Stimulated activated CD8-positive, alpha-beta memory T cell treated with anti-CD3 and anti-CD28 coated beads, Interleukin-4, amount 100 ng/mL, for 4 hours (primary cell): ENCODE results near the gene ADGRA1.

ENCODE experiments used
- DNase-seq, 2 donors: peaks; one replicate each; pipeline ENCODE4 v3.0.0-alpha.2; 2020; ENCODE audit warnings: low read depth in 2 of 2, low spot score in 1 of 2

The ADGRA1 gene

DNA sequence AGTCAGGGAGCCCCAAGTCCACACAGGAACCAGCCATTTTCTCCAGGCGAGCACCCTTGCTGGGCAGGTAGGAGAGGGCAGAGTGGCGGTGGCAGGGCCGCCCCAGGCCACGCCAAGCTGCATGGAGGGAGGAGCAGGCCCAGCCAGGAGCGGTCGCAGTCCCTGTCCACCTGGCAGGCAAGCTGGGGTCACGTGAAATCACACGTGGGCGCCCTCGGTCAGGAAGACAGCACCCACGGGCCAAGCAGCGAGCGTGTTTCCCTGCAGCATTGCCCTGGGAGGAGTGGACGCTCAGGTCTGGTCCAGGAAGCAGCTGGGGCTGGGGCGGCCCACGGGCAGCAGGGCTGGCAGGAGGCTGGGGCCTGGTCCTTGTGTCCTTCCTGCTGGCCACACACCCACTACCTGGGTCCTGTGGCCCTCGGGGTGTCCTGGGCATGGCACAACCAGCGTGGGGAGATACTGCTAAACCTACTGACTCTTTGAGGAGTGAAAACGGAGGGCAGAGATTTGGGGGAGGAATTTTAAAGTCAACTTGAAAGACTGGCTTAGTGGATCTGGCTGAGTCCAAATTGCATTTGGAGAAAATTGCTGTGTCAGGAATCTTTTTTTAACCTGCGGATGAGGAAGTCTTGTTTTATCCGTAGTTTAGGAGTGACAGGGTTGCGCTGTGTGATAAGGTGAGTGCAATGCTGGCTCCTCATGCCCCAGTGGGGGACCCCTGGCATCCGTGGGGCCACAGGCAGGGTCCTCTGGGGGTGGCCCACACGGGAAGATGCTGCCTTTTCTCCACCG, 12.2 kb upstream of the ADGRA1 start:
- DNase-seq = no peak

DNA sequence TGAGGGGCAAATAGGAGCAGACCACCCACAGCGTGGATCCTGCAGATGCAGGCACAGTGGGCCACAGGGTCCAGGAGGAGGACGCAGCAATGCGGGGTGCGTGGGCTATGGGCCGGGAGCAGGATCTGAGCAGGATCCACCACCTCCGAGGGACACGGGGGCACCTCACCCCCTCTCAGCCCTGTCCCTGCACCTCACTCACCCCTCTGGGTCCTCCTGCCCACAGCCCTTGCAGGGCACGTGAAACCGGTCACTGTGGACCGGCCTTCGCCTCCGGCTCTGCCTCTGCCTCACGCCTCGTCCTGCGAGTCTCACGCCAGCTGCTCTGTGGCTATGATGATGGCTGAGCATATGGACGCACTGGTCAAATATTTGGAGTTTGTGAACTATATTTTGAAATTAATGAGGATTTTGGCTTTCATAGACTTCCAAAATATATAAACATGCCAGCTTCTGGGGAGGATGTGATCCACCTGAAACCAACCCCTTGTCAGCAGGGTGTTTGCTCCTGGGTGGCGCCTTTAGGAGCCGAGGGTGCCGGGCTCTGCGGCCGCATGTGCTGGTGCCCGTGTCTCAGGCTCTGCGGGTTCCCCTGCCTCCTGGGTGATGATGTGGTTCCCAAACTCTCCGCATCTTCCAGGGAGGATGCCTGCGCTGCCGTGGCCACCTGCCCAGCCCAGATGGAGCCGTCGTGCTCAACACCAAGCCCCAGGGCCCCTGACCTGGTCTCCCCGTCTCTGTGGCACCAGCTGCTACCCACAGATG, 11.3 kb upstream of the ADGRA1 start:
- no peak for DNase-seq

DNA sequence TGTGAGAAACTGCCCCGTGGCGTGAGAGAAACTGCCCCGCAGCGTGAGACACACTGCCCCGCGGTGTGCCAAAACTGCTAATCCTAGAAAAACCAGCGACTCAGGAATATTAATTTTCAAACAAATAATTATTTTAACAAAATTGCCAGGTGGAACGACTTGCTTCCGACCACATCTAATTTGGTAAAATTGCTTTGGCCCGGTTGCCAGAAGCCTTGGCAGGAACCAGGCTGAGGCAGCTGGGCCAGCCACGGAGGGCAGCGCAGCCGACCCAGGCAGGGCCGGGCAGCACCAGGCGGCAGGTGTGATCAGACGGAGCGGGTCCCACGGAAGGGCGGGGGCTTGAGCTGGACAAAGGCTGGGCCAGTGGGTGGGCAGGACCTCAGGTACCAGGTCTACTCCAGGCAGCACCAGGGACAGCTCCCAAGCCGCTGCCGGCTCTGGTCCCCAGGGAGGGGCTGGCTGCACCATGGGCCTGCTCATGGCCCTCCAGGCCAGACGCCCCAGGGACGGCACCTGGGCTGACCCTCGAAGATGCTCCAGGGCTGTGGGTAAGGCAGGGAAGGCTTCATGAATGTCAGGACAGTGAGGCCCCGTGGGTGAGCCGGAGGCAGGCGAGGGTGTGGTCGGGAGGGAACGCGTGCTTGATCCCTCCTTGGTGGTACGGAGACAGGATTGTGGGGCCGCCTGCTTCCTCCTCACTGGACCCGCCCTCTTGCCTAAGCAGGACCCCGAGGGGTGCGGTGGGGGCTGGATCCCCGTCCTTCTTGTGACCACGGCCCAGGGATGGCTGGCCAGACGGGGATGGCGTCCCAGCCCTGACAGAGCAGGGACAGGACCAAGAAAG, 7.7 kb upstream of the ADGRA1 start:
- no peak for DNase-seq

DNA sequence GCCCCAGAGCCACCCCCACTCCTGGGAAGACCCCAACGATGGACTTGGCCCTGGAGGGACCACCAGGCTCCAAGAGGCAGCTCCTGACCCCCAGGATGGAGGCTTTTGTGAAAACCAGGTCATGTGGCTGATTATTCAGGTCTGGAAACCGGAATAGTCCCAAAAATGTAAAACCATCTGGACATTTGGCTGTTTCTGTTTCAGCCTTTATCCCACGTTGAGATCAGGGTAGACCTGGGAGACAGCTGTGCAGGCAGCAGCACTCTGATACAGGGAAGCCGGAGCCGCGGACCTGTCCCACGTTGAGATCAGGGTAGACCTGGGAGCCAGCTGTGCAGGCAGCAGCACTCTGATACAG, 7.1 kb upstream of the ADGRA1 start:
- DNase-seq = no peak

DNA sequence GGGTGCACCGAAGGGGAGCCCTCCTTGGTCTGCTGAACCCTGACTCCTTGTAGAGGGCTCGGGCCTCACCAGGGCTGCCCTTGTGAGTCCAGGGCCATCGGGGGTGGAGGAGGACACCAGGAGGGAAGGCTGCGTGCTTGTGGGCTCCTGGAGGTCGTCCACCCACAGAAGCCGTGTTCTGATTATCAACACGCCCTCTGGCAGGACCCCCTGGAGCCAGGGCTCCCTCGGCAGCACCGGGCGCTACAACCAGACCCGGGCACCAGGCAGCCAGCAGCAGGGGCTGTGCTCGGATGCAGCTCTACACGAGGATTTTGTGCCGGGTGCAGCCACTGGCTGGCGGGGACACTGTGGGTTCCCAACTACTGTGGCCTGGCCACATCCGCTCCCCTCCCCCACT, 6.1 kb upstream of the ADGRA1 start:
- DNase-seq = no peak

DNA sequence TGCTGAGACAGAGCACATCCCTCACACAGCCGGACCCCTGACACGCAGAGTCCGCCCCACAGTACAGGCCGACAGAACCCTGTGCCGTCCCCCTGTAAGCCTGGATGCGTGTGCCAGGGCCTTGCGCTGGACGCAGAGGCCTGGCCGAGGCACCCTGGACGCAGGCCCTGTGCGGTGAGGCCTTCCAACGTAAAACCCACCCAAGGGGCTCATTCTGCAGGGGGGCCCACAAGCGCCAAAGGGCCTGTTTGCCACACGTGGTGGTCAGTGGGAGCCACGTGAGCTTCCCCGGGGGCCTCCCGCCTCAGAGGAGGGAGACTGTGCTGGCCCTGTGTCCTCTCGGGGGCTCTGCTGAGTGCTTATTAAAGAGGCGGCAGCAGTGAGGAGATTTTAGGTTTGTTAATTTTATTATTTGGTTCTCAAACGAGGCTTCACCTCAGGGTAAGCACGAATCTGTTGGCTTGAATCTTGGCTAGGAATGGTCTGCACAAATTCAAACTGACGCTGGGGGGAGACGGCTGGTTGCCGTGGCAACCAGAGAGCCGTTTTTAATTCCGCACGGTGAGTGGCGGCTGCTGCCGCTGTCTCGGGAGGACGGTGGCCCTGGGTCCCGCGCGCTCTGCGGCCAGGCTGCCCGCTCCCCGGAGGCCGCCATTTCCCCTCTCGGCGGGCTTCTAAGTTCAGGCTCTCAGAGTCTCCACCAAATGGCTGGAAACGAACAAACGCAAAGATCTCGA, 4.9 kb upstream of the ADGRA1 start:
- DNase-seq = no peak

DNA sequence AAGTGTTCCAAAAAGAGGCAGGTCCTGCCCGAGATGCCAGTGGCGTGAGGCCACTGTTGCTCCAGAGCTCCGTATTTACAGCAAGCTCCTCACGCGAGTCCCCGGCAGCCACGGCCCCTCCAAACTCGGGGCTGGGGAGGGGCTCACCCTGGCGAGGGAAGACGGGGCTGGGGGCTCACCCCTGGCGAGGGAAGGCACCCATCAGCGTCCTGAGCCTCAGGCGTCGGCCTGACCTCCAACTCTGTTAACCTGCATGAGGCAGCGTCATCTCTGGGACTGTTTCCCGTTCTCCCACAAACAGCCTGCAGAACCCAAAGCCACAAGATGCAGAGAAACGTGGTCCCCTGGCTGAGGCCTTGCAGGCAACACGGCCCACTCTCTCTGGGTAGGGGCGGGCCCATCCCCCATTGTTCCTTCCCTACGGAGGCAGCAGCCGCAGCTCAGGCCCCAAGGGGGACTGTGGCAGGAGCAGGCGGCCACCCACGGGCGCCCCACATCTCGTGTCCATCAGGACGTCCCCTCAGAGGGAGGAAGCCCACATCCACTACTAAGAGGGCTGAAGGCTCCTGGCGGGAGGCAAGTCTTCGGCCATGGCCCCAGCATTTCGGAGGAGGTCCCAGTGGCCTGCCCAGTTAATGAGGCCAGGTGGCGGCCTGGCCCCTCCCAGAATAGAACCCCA, 4.2 kb upstream of the ADGRA1 start:
- no peak for DNase-seq

DNA sequence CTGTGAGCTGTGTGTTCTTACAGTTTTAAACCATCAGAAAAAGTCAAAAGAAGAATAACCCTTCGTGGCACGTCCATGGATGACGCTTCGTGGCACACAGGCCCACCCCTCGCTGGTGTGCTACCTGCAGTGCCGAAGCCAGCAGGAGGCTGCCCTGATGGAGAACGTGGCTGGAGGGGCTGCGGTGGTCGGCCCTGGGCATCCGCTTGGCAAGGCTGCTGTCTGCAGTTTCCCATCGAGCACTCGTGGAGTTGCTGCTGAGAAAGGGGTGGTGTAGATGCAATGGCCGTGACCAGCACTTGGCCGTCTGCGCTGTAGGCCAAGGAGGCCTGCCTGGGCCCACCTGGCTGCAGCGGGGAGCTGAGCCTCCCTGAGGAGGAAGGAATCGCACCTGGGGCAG, 3.2 kb upstream of the ADGRA1 start:
- DNase-seq = no peak

DNA sequence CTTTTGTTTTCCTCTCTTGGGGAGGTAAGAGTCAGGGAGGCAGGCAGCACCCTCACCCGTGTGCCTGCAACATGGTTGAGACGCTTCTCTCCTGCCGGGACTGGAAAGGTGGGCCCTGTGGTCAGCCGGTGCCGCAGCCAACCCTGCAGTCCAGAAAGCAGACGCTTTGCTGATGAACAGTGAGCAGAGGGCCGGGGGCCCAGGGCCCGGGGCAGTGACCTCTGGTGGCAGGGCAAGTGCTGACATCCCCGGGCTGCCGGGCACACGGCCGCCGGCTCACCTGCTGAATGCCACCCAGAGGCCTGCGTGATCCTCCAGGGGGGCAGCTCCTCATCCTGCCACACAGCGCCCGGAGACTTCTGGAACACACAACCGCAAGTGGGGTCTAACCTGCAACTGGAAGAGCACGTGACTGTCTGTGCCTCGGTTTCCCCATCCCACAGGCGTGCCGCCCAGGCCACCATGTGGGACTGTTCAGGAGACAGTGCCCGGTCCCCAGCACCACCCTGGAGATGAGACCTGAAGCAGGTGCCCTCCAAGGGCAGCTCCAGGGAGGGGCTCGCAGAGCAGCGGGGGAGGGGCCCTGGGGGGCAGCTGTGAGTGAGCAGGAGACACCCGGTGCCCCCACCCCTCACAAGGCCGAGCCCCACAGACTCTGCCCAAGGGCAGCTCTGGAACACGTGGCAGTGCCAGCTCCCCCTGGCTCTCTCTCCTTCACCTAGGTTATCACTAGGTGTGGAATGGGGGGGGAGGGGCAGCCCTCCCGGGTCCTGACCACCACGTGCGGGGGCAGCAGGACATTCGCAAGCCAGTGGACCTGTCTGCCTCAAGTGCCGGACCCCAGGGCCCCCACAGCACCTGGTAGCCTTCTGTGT, 2.2 kb upstream of the ADGRA1 start:
- DNase-seq = no peak

DNA sequence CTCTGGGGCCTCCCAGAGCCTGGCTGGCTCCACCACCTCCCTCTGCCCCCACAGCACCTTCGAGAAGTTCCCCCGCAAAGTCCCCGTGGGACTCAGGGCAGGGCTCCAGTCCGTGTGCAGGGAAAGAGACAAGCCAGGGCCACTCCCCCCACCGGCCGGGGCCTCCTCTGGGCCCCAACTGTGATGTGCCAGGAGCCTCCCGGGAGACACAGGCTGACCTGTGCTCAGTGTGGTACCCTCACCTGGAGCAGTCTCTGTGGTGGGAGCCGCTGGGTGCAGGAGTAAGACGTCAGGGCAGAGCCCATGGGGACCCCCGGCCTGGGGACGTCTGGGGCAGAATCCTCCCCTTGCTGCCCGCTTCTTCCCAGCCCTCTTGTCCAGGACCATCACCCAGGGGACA, 1.5 kb upstream of the ADGRA1 start:
- no peak for DNase-seq

DNA sequence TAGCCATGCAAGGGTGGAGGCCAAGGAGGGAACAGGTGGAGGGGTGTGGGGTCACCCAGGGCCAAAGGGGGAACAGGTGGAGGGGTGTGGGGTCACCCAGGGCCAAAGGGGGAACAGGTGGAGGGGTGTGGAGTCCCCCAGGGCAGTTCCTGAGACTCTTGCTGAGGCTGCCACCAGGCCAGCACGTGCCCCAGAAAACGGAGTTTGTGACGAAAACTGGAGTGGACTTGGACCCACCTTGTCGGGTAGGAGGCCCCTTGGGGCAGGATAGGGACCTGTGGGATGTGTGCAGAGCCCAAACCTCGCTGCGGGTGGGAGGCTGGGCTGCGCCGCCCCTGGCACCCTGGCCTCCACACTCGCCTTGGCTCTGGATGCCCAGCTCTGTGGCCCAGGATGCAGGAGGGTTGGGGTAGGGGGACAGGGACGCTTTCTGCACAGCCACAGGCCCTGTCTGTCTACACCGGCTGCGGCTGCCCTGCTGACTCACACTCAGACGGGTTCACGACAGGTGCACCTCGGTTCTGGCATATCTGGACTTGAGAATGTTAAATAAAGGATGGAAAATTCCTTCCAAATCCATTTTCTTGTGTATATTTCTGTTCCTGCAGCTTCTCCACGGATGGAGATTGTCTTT, 562 bp upstream of the ADGRA1 start:
- no peak for DNase-seq

DNA sequence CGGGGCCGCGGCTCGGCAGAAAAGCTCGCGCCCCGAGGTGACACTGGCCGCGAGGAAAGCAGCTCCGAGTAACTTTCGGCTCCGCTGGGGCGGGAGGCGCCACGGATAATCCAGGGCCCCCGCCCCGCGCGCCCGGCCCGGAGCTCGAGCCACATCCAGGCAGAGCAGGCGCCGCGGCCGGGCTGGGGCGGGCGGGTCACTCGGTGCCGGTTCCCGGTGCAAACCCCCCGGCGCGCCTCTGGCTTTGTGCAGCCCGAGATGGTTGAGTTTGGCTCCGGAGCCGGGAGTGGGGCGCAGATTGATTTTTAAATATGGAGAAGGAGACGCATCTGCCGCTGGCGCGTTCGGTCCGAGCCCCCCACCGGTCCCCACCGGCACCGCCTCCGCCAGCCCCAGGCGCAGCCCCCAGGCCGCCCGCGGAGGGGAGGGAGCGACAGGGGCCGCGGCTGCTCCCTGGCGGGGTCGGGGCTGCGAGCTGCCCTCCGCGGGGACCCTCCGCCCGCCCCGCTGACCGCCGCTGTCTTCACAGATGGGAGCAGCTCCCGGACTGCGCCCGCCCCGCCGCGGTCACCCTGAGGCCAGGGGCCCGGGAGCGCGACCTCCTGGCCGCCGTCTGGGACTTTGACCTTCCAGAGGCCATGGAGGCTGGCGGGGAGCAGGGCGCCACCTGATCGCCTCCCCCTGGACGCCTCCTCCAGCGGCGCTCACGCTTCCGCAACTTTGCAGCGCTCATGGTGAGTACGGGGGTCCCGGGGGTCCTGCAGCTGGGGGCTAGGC, 643 bp downstream of the ADGRA1 start:
- no peak for DNase-seq

DNA sequence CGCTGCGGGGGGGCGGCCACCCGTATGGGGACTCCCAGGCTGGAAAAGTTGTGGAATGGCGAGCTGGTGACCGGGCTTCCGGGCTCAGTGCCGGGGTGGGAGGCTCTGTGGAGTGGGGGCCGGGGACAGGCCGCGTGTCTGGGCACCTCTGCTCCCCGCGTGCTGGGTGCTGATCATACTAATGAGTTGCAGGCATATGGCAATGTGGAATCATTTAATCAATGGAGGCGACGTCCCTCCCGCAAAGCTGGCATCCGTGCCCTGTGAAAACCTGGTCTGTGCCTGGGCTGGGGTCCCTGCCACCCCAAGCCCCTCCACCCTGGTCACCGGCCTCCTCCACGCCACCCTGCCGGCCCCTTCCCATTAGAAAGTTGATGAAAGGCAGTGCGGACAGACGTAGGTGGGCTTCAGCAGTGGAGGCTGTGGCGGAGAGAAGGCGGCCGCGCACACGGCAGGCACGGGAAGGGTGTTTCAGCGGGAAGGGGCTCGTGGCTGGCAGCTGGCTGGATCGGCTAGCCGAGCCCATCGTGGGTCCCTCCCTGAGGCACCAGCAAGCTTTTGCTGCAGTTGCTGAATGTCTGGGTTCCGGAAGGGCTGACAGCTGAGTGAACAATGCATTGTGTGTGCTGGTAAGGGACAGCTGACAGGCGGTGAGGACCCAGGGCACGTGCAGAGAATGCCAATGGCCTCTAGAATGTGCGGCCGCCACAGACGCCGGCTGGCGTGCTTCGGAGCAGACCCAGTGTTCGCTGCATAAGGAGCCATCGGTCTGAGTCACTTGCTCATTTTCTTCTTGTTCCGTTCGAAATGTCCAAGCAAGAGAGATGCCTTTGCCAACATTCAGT, 1.5 kb downstream of the ADGRA1 start:
- DNase-seq = no peak

DNA sequence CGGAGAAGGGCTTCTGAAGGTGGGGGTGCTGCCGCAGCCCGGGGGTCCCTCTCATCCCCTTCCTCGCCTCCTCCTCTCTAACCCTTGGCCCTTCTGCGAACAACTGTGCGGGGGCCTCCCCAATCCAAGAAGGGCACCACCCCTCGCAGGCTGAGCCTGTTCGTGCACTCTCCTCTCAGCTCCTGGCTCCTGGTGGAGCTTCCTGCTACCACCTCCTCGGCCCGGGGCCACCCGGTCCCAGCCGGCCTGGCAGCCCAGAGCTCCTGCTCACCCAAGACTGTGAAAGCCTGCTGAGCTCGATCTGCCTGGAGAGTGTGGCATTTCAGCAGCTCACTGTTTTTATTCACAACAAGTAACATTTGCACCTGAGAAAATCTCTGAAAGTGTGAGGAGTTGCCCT, 2.4 kb downstream of the ADGRA1 start:
- no peak for DNase-seq

DNA sequence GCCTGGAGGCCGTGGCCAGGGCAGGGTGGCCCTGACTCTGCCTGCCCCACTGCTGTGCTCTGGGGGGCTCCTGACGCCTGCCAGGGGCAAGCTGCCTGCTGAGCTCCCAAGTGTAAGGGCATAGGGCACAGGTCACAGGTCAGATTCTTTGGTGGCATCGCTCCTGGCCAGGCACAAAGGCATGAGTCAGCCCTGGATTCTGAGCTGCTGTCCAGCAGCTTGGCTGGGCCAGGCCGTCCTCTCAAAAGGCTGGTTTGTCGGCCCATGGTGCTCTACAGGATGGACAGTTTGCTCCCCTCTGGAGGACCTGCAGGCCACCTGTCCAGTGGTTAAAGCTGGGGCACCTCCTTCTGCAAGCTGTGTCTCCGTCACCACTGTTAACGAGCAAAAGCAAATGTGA, 2.9 kb downstream of the ADGRA1 start:
- DNase-seq = no peak

DNA sequence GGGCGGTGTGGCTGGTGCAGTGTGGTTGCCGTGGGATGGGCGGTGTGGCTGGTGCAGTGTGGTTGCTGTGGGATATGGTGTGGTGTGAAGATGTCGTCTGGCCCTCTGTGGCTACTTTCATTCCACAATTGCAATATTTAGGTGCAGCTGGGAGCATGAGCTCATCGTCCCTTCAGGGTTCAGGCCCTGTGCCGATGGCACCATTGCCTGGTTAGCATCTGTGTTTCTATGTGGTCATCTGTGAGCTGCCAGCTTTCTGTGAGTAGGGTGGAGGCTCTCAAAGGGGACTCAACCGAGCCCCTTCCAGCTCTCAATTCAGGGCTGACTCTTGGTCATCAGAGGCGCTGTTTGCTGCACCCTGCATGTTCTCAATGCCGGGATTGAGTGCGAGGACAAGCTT, 3.6 kb downstream of the ADGRA1 start:
- no peak for DNase-seq

DNA sequence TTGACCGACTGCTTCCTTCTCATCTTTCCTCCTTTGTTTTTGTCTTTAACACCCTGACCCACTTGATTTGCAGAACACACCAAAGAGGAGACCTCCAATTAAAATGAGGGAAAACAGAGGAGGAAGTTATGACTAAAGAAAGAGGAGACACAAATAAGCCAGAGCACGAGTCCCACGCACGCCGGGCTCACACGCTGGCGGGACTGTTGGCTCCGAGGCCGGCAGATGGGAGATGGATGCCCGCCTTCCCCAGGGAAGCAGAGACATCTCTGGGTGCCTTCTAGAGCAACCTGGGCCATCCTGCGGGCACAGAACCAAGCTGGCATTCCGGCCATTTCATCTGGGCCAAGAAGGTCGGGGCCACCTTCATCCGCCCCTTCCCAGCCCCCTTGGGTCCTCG, 5.6 kb downstream of the ADGRA1 start:
- DNase-seq = no peak

DNA sequence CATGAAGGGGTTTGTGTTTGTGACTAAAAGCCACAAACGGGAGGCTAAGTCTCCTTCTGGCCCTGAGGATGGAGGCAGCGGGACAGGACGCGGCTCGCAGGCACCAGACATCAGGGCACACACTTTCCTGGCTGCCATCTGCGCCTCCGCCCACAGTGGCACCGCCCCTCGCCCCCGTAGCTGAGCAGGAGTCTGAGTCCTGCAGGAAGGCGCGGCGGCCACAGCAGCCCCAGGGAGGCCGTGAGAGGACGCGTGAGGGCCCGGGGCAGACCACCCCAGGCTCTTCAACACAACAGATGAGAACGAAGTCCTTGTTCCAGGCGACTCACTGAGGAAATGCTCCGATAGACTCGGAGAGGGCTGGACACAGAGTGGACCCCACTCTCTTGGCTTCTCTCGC, 6.6 kb downstream of the ADGRA1 start:
- DNase-seq = no peak
